H9 (cell line): ENCODE results near the gene TRIM36. TPM values are rescaled to one million over a fixed set of nuclear protein-coding genes. Genes with fewer than 3 reads are reported as not detected.

Experiments
- DNase-seq: peaks from one replicate; pipeline ENCODE4 v3.0.0-alpha.2; 2017
- H2AFZ ChIP-seq: one replicate; pipeline ENCODE4 v1.6.1; 2013; ENCODE audit warnings: mild to moderate bottlenecking, low read length, control low read depth, moderate library complexity
- H2AK5ac ChIP-seq: 2 replicates; pipeline ENCODE4 v1.6.1; 2013; ENCODE audit warnings: low read length, control low read depth, mixed read lengths; ENCODE audit not compliant: insufficient read length
- H2BK120ac ChIP-seq: one replicate; pipeline ENCODE4 v1.6.1; 2013; ENCODE audit warnings: low read depth, mild to moderate bottlenecking, low read length, control low read depth, inconsistent platforms; ENCODE audit not compliant: poor library complexity, severe bottlenecking
- H2BK12ac ChIP-seq: 2 replicates; pipeline ENCODE4 v1.6.1; 2013; ENCODE audit warnings: low read length, control low read depth, mixed read lengths, low read depth; ENCODE audit not compliant: insufficient read length
- H2BK15ac ChIP-seq: 2 replicates; pipeline ENCODE4 v1.6.1; 2013; ENCODE audit warnings: low read depth, low read length, control low read depth
- H2BK20ac ChIP-seq: one replicate; pipeline ENCODE4 v1.6.1; 2013; ENCODE audit warnings: low read depth, mild to moderate bottlenecking, low read length, control low read depth, inconsistent platforms; ENCODE audit not compliant: poor library complexity, severe bottlenecking
- H2BK5ac ChIP-seq: 2 replicates; pipeline ENCODE4 v1.6.1; 2013; ENCODE audit warnings: low read length, control low read depth, mixed read lengths; ENCODE audit not compliant: insufficient read length
- H3K14ac ChIP-seq: 2 replicates; pipeline ENCODE4 v1.6.1; 2013; ENCODE audit warnings: low read length, control low read depth; ENCODE audit not compliant: insufficient read depth
- H3K18ac ChIP-seq: 2 replicates; pipeline ENCODE4 v1.6.1; 2013; ENCODE audit warnings: low read depth, mild to moderate bottlenecking, mixed read lengths, low read length, control low read depth; ENCODE audit not compliant: insufficient read length
- H3K23ac ChIP-seq: 2 replicates; pipeline ENCODE4 v1.6.1; 2013; ENCODE audit warnings: low read length, control low read depth, mixed read lengths, low read depth; ENCODE audit not compliant: insufficient read length
- H3K23me2 ChIP-seq: 2 replicates; pipeline ENCODE4 v1.6.1; 2013; ENCODE audit warnings: low read depth, mild to moderate bottlenecking, mixed read lengths, low read length, control low read depth; ENCODE audit not compliant: insufficient read length, poor library complexity, severe bottlenecking
- H3K27ac ChIP-seq: 2 replicates; pipeline ENCODE4 v1.5.1; 2013; ENCODE audit warnings: low read length, control low read depth, mixed read lengths, low read depth; ENCODE audit not compliant: insufficient read length
- H3K27me3 ChIP-seq: 2 replicates; pipeline ENCODE4 v1.6.1; 2013; ENCODE audit warnings: low read length, control low read depth, inconsistent platforms; ENCODE audit not compliant: insufficient read depth
- H3K4ac ChIP-seq: 2 replicates; pipeline ENCODE4 v1.6.1; 2013; ENCODE audit warnings: low read depth, mild to moderate bottlenecking, control low read depth, inconsistent platforms, low read length, moderate library complexity
- H3K4me1 ChIP-seq: 2 replicates; pipeline ENCODE4 v1.6.1; 2013; ENCODE audit warnings: low read length, control low read depth, inconsistent platforms; ENCODE audit not compliant: insufficient read depth
- H3K4me2 ChIP-seq: 2 replicates; pipeline ENCODE4 v1.6.1; 2013; ENCODE audit warnings: low read length, control low read depth, mixed read lengths; ENCODE audit not compliant: insufficient read length, insufficient read depth
- H3K56ac ChIP-seq: 2 replicates; pipeline ENCODE4 v1.6.1; 2013; ENCODE audit warnings: low read depth, mild to moderate bottlenecking, mixed read lengths, low read length, control low read depth; ENCODE audit not compliant: insufficient read length
- H3K79me1 ChIP-seq: 2 replicates; pipeline ENCODE4 v1.6.1; 2013; ENCODE audit warnings: low read depth, mild to moderate bottlenecking, moderate library complexity, low read length, control low read depth, inconsistent platforms; ENCODE audit not compliant: insufficient read depth, poor library complexity, severe bottlenecking
- H3K79me2 ChIP-seq: 2 replicates; pipeline ENCODE4 v1.6.1; 2013; ENCODE audit warnings: low read length, control low read depth, inconsistent platforms; ENCODE audit not compliant: insufficient read depth
- H3K9ac ChIP-seq: 2 replicates; pipeline ENCODE4 v1.6.1; 2013; ENCODE audit warnings: low read length, control low read depth, mixed read lengths; ENCODE audit not compliant: insufficient read length; ENCODE audit errors: extremely low read depth
- H3K9me3 ChIP-seq: one replicate; pipeline ENCODE4 v1.6.1; 2013; ENCODE audit warnings: low read depth, low read length, inconsistent platforms; ENCODE audit not compliant: control insufficient read depth
- H3T11ph ChIP-seq: one replicate; pipeline ENCODE4 v1.6.1; 2013; ENCODE audit warnings: mild to moderate bottlenecking, low read length, control low read depth, inconsistent platforms
- H4K20me1 ChIP-seq: one replicate; pipeline ENCODE4 v1.6.1; 2013; ENCODE audit not compliant: control insufficient read depth, insufficient read length, insufficient read depth
- H4K5ac ChIP-seq: 2 replicates; pipeline ENCODE4 v1.6.1; 2013; ENCODE audit warnings: low read depth, mild to moderate bottlenecking, mixed read lengths, low read length, control low read depth; ENCODE audit not compliant: insufficient read length
- H4K8ac ChIP-seq: replicated peaks from 2 replicates; pipeline ENCODE4 v1.6.1; 2013; ENCODE audit warnings: low read length, control low read depth, mixed read lengths, low read depth; ENCODE audit not compliant: insufficient read length
- H4K91ac ChIP-seq: 2 replicates; pipeline ENCODE4 v1.6.1; 2013; ENCODE audit warnings: low read depth, mild to moderate bottlenecking, moderate library complexity, mixed read lengths, low read length, control low read depth; ENCODE audit not compliant: insufficient read length
- H3K27ac Mint-ChIP-seq, 3 experiments: 2 replicates in 2 of 3; 3 replicates in 1 of 3; pipeline ENCODE4 v1.8.0; 2020 to 2021; ENCODE audit warnings: mixed read lengths in 3 of 3, mild to moderate bottlenecking in 1 of 3, moderate library complexity in 1 of 3
- H3K27me3 Mint-ChIP-seq: 2 replicates; pipeline ENCODE4 v1.8.0; 2021; ENCODE audit warnings: low read depth, mild to moderate bottlenecking, moderate library complexity, mixed read lengths
- H3K36me3 Mint-ChIP-seq, 3 experiments: 2 replicates in 2 of 3; 3 replicates in 1 of 3; pipeline ENCODE4 v1.8.0; 2020 to 2021; ENCODE audit warnings: low read depth in 3 of 3, mixed read lengths in 3 of 3; ENCODE audit not compliant: insufficient read depth in 1 of 3
- H3K4me1 Mint-ChIP-seq, 2 experiments: 2 replicates each; pipeline ENCODE4 v1.8.0; 2020; ENCODE audit warnings: mixed read lengths in 2 of 2
- H3K4me3 Mint-ChIP-seq, 2 experiments: 2 replicates in 1 of 2; 3 replicates in 1 of 2; pipeline ENCODE4 v1.8.0; 2020 to 2021; ENCODE audit warnings: mild to moderate bottlenecking in 2 of 2, mixed read lengths in 2 of 2, moderate library complexity in 1 of 2
- H3K9me3 Mint-ChIP-seq, 2 experiments: 2 replicates in 1 of 2; 3 replicates in 1 of 2; pipeline ENCODE4 v1.8.0; 2020; ENCODE audit warnings: mild to moderate bottlenecking in 2 of 2, mixed read lengths in 2 of 2, moderate library complexity in 1 of 2
- CTCF ChIP-seq: fragments of 200-600 bp; sonication (generic); conservative IDR thresholded peaks from 3 replicates; pipeline ENCODE4 v1.8.0; 2021; ENCODE audit warnings: antibody characterized with exemption, mild to moderate bottlenecking
- WGBS: extraction: QIAGEN DNeasy Blood & Tissue Kit; methylation state at CpG from one replicate; pipeline ENCODE4 v1.1.7; 2013; ENCODE audit warnings: missing lambda C conversion rate, low lambda C conversion rate, mixed read lengths; ENCODE audit not compliant: insufficient read length; ENCODE audit errors: extremely low coverage; 5-methylcytosine and 5-hydroxymethylcytosine counted together
- total RNA-seq: library from RNA; stranded (reverse); gene quantifications from 2 replicates; pipeline ENCODE4 v1.2.1, GENCODE V29; 2021

TRIM36 gene
- total RNA-seq, 1 experiment from 2014 or later = 14.6 TPM

GRCh38 chr5:115209279-115209678, 39.6 kb upstream of the TRIM36 start:
- no peak overlapping the region for H3K23ac ChIP-seq
- no peak overlapping the region for H3K9ac ChIP-seq
- whole genome bisulfite sequencing = no CpG with 5 or more reads among the region's 3 CpGs
- H3K23me2 ChIP-seq = no peaks in the 10 kb centered on the region
- no peak overlapping the region for H3K14ac ChIP-seq
- no peak overlapping the region for H4K8ac ChIP-seq
- H3K18ac ChIP-seq = no peak overlapping the region
- H3K79me1 ChIP-seq = no peaks in the 10 kb centered on the region
- no peak overlapping the region for H4K5ac ChIP-seq
- H2BK120ac ChIP-seq = no peak overlapping the region
- no peak overlapping the region for H2AFZ ChIP-seq
- H3K27me3 Mint-ChIP-seq = no peaks in the 10 kb centered on the region
- H3K27ac ChIP-seq = no peak overlapping the region
- H2BK20ac ChIP-seq = no peak overlapping the region
- no peak overlapping the region for H3K27ac Mint-ChIP-seq
- H3K4ac ChIP-seq = no peak overlapping the region
- no peak overlapping the region for H2BK5ac ChIP-seq
- H3K4me1 Mint-ChIP-seq = no peaks in the 10 kb centered on the region
- H4K91ac ChIP-seq = no peak overlapping the region
- H2BK12ac ChIP-seq = no peak overlapping the region
- no peaks in the 10 kb centered on the region for H3K9me3 Mint-ChIP-seq
- H4K20me1 ChIP-seq = no peaks in the 10 kb centered on the region
- H3T11ph ChIP-seq = no peak overlapping the region
- H3K9me3 ChIP-seq = no peaks in the 10 kb centered on the region
- H3K79me2 ChIP-seq = no peaks in the 10 kb centered on the region
- H3K4me3 Mint-ChIP-seq = no peak overlapping the region
- no peaks in the 10 kb centered on the region for H3K27me3 ChIP-seq
- H3K4me2 ChIP-seq = no peak overlapping the region
- H2BK15ac ChIP-seq = no peak overlapping the region
- no peak for TF ChIP-seq CTCF
- H2AK5ac ChIP-seq = no peak overlapping the region
- peaks cover 0 to 10% (median 10%) of the 10 kb centered on the region in 3 experiments; a peak in 6 of 7 replicates for H3K36me3 Mint-ChIP-seq
- H3K56ac ChIP-seq = no peak overlapping the region
- H3K4me1 ChIP-seq = no peaks in the 10 kb centered on the region
- no peak for DNase-seq
